GM21529 (cell line): ENCODE data around the gene CEP164.

ENCODE experiments used
- ATAC-seq: cut with Tn5 transposase; IDR thresholded peaks from one replicate; pipeline ENCODE4 v1.9.1; 2021; ENCODE audit not compliant: unreplicated experiment

The CEP164 gene

GRCh38 chr11:117356126-117356890, 28.7 kb downstream of the CEP164 start:
- ATAC-seq, result no peak

GRCh38 chr11:117361432-117361831, 33.8 kb downstream of the CEP164 start:
- ATAC-seq, result no peak

- ATAC-seq, result no peak
These were observed 38.6 kb downstream of the CEP164 start for GRCh38 chr11:117366248-117366647.

GRCh38 chr11:117366875-117367274, 39.2 kb downstream of the CEP164 start:
- no peak for ATAC-seq

- no peak for ATAC-seq
These were observed 41.9 kb downstream of the CEP164 start for GRCh38 chr11:117369534-117369933.

GRCh38 chr11:117371453-117371852, 43.8 kb downstream of the CEP164 start:
- ATAC-seq, result no peak

- ATAC-seq, result no peak
These were observed 46.8 kb downstream of the CEP164 start for GRCh38 chr11:117374316-117375055.

- ATAC-seq, result no peak
These were observed 48.3 kb downstream of the CEP164 start for GRCh38 chr11:117375960-117376359.

- no peak for ATAC-seq
These were observed 48.9 kb downstream of the CEP164 start for GRCh38 chr11:117376517-117376916.

- no peak for ATAC-seq
These were observed 51.6 kb downstream of the CEP164 start for GRCh38 chr11:117378976-117379865.

GRCh38 chr11:117380676-117381075, 53.0 kb downstream of the CEP164 start:
- ATAC-seq, result no peak

GRCh38 chr11:117381481-117382387, 54.1 kb downstream of the CEP164 start:
- no peak for ATAC-seq

GRCh38 chr11:117382746-117383145, 55.1 kb downstream of the CEP164 start:
- ATAC-seq, result no peak

GRCh38 chr11:117384045-117384444, 56.4 kb downstream of the CEP164 start:
- ATAC-seq, result no peak

- ATAC-seq, result no peak
These were observed 57.8 kb downstream of the CEP164 start for GRCh38 chr11:117385471-117385870.

- ATAC-seq, result no peak
These were observed 58.3 kb downstream of the CEP164 start for GRCh38 chr11:117385906-117386305.

GRCh38 chr11:117387992-117388755, 60.5 kb downstream of the CEP164 start:
- ATAC-seq, result no peak

GRCh38 chr11:117390743-117391142, 63.1 kb downstream of the CEP164 start:
- ATAC-seq, result no peak

GRCh38 chr11:117391181-117391580, 63.5 kb downstream of the CEP164 start:
- no peak for ATAC-seq
